ENCODE measurements around the gene STT3B. TPM values are rescaled to one million over a fixed set of nuclear protein-coding genes. Genes with fewer than 3 reads are reported as not detected.

Gene STT3B
- total RNA-seq, 4 donors from 2014 or later = 69.5 to 97.0 (median 78.4) TPM

- Histone ChIP-seq H3K36me3 (no peaks in the 10 kb centered on the region), H3K27ac (no peak overlapping the region), H3K4me3 (no peak overlapping the region), H3K4me1 (peaks cover 3% of the 10 kb centered on the region), H3K9me3 (no peaks in the 10 kb centered on the region), H3K27me3 (no peaks in the 10 kb centered on the region)
- TF ChIP-seq POLR2AphosphoS5 (IDR thresholded peaks at IDR 0.05) (no peak), POLR2A (IDR thresholded peaks at IDR 0.05) (no peak), CTCF (IDR thresholded peaks at IDR 0.05) (no peak), EP300 (IDR thresholded peaks at IDR 0.05) (no peak)
- DNase-seq (ENCODE audit: low spot score in 2 of 2) = no peak
These were observed 44.5 kb downstream of the STT3B start for GRCh38 chr3:31577232-31577631.

GRCh38 chr3:31579828-31580227 is 47.1 kb downstream of the STT3B start:
- TF ChIP-seq EP300 (IDR thresholded peaks at IDR 0.05) (no peak), POLR2AphosphoS5 (IDR thresholded peaks at IDR 0.05) (no peak), POLR2A (IDR thresholded peaks at IDR 0.05) (no peak), CTCF (IDR thresholded peaks at IDR 0.05) (no peak)
- Histone ChIP-seq H3K27ac (no peak overlapping the region), H3K36me3 (peaks cover 4% of the 10 kb centered on the region), H3K4me3 (no peak overlapping the region), H3K4me1 (no peaks in the 10 kb centered on the region), H3K9me3 (no peaks in the 10 kb centered on the region), H3K27me3 (no peaks in the 10 kb centered on the region)
- WGBS = 90% methylated on average over 7 of the region's 7 CpGs
- no peak for DNase-seq (ENCODE audit: low spot score in 2 of 2)

DNA sequence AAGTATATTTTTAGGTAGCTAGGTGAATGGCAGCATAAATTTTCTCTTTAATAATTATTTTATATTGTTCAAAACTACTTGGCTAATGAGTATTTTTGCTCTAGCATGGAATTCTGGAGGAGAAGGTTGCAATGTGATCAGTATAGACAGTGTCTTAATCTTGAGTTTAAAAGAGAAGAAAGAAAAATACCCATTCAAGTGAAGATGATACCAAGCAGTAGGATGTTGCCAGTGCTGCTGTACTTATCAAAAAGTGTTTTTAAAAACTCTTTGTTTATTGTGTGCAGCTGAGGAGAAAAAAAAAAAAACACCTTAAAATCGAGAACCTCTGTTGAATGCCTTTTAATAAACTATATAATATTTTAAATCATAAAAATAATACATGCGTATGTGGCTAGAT is 47.9 kb downstream of the STT3B start:
- Histone ChIP-seq H3K4me1 (no peaks in the 10 kb centered on the region), H3K36me3 (peaks cover 4% of the 10 kb centered on the region), H3K27ac (no peak overlapping the region), H3K4me3 (no peak overlapping the region), H3K9me3 (no peaks in the 10 kb centered on the region), H3K27me3 (no peaks in the 10 kb centered on the region)
- TF ChIP-seq POLR2A (IDR thresholded peaks at IDR 0.05) (no peak), EP300 (IDR thresholded peaks at IDR 0.05) (no peak), CTCF (IDR thresholded peaks at IDR 0.05) (no peak), POLR2AphosphoS5 (IDR thresholded peaks at IDR 0.05) (no peak)
- 84% methylated on average over 2 of the region's 2 CpGs for WGBS
- DNase-seq (ENCODE audit: low spot score in 2 of 2) = no peak

GRCh38 chr3:31581660-31582059 is 48.9 kb downstream of the STT3B start:
- TF ChIP-seq CTCF (IDR thresholded peaks at IDR 0.05) (no peak), POLR2A (IDR thresholded peaks at IDR 0.05) (no peak), EP300 (IDR thresholded peaks at IDR 0.05) (no peak)

DNA sequence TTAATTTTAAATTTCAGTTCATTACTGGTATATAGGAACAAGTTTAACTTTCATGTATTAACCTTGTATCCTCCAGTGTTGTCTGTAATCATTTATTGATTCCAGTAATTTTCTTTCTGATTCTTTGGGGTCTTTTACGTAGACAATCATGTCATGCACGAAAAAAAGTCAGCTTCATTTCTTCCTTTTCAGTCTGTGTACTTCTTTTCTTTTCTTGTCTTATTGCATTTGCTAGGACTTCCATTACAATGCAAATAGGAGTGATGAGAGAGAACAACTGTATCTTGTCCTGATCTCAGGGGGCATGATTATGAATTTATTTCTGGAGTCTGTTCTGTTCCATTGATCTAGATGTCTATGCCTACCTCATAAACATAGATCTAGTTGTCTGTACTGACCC is 56.5 kb downstream of the STT3B start:
- no peaks in the 10 kb centered on the region for H3K9me3 ChIP-seq
- H3K4me3 ChIP-seq = no peak overlapping the region
- H3K27me3 ChIP-seq = no peaks in the 10 kb centered on the region
- no peak for TF ChIP-seq POLR2A (IDR thresholded peaks at IDR 0.05)
- TF ChIP-seq EP300 (IDR thresholded peaks at IDR 0.05) = no peak
- no peak for TF ChIP-seq POLR2AphosphoS5 (IDR thresholded peaks at IDR 0.05)
- TF ChIP-seq CTCF (IDR thresholded peaks at IDR 0.05) = no peak
- H3K36me3 ChIP-seq = peaks cover 22% of the 10 kb centered on the region
- no peak overlapping the region for H3K27ac ChIP-seq
- H3K4me1 ChIP-seq = no peaks in the 10 kb centered on the region
- no peak for DNase-seq (ENCODE audit: low spot score in 2 of 2)
- 92% methylated on average over 2 of the region's 2 CpGs for WGBS

More at GRCh38 chr3:31581660-31582059, 48.9 kb downstream of the STT3B start:
- Histone ChIP-seq H3K9me3 (no peaks in the 10 kb centered on the region), H3K4me3 (no peak overlapping the region), H3K27me3 (no peaks in the 10 kb centered on the region), H3K4me1 (no peaks in the 10 kb centered on the region), H3K27ac (no peak overlapping the region), H3K36me3 (peaks cover 4% of the 10 kb centered on the region)
- DNase-seq (ENCODE audit: low spot score in 2 of 2) = no peak
- WGBS = 80% methylated on average over 2 of the region's 2 CpGs

Data from suprapubic skin (tissue), 4 donors.